Mammary epithelial cell (primary cell): ENCODE results near the gene UCP3.

ENCODE experiments used
- CTCF ChIP-seq, 2 donors: IDR thresholded peaks in 1 of 2; conservative IDR thresholded peaks in 1 of 2; 2 replicates each; pipeline ENCODE4 v1.5.1; 2011 to 2012; ENCODE audit warnings: inconsistent platforms in 2 of 2, low read length in 2 of 2, mild to moderate bottlenecking in 2 of 2, control low read depth in 1 of 2, low read depth in 1 of 2; ENCODE audit not compliant: insufficient read depth in 1 of 2; ENCODE audit errors: extremely low read depth in 1 of 2
- EZH2 ChIP-seq: IDR thresholded peaks from 2 replicates; pipeline ENCODE4 v1.6.1; 2012; ENCODE audit warnings: low read length, inconsistent platforms, borderline replicate concordance

DNA sequence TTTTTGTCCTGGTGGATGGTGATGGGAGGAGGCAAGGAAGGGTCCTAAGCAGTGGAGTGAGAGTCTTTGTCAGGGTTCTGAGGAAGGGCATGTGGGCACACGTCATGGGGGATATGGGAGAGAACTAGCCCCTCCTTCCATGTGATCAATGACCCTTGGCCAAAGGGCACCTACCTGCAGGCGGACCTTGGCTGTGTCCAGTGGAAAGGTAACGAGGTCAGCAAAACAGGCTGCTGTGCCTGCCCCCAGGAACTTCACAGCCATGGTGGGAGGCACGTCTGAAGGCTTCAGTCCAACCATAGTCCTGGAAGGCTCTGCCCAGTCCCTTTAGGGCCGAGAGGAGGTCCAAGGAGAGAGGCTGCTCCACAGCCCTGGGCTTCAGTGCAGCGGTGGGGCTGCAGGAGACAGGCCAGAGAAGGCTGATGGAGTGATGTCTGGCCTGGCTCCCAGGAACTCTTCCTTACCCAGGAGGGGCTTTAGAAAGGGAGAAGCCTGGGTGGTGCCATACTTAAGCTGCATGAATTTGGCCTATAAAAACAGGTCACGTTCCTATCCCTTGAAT is 2.1 kb downstream of the UCP3 start:
- TF ChIP-seq CTCF (conservative IDR thresholded peaks at IDR 0.05 in 1 of 2, IDR thresholded peaks at IDR 0.05 in 1 of 2; ENCODE audit: extremely low read depth in 1 of 2, insufficient read depth in 1 of 2, low read depth in 1 of 2, low read length in 2 of 2) (no peak), EZH2 (no peak)
